GM19351 (cell line): ENCODE results near the gene CKM.
"Not testable (repeated sequence)": the region's sequence is repeated elsewhere in the genome, so short reads cannot be mapped to it uniquely, and the experiment has no call there.

ENCODE experiments used
- ATAC-seq: cut with Tn5 transposase; IDR thresholded peaks from one replicate; pipeline ENCODE4 v1.9.1; 2021; ENCODE audit warnings: mild to moderate bottlenecking, moderate library complexity; ENCODE audit not compliant: unreplicated experiment

Gene CKM

GRCh38 chr19:45349430-45349941, 26.8 kb upstream of the CKM start:
- ATAC-seq, result no peak

DNA sequence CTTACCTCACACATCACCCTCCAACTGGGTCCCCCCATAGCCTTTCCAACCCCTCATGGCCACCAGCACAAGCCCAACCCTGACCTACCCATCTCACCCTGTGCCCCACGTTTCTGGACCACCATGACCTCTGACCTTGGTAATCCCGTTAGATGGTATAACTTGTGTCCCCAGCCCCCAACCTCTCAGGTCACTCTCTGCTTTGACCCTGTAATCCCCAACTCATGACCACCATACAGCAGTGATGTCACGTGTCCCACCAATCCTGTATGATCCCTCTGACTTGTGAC, 26.4 kb upstream of the CKM start:
- no peak for ATAC-seq

DNA sequence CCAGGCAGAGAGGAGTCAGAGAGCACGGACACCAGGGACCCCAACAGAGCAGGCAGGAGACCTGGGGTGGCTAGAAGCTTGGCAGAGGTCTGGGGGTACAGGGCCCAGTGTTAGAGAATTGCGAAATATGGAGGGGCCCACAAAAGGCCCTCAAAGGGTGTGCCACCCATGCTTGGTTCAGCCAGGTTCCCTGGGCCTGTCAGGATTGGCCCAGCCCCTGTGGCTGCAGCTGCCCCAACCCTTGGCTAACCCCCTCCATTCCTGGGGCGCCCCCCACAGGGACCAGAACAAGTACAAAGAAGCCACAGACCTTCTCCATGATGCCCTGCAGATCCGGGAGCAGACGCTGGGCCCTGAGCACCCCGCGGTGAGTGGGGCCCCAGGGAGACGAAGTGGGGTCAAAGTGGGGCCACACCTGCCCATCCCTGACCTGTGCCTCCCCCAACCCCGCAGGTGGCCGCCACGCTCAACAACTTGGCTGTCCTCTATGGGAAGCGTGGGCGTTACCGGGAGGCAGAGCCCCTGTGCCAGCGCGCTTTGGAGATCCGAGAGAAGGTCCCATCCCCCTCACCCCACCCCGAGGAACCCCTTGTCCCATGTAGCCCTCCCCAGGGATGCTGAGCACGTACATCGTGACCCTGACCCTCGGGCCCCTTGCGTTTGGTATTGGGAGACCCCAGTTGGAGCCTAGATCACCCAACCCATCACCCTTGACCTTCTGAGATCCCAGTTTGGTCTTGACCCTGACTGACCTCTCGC, 25.9 kb upstream of the CKM start:
- no peak for ATAC-seq

- no peak for ATAC-seq
Measured at GRCh38 chr19:45347570-45348366, 25.1 kb upstream of the CKM start.

GRCh38 chr19:45346449-45346848, 23.8 kb upstream of the CKM start:
- ATAC-seq, result no peak

DNA sequence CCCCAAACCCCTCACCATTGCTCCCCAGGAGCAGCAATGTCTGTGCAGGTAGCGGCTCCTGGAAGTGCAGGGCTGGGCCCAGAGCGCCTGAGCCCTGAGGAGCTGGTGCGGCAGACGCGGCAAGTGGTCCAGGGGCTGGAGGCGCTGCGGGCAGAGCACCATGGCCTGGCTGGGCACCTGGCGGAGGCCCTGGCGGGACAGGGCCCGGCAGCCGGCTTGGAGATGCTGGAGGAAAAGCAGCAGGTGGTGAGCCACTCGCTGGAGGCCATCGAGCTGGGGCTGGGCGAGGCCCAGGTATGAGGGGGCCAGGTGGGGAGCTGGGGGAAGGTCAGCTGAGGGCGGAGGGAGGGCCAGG, 22.8 kb upstream of the CKM start:
- ATAC-seq, result no peak

DNA sequence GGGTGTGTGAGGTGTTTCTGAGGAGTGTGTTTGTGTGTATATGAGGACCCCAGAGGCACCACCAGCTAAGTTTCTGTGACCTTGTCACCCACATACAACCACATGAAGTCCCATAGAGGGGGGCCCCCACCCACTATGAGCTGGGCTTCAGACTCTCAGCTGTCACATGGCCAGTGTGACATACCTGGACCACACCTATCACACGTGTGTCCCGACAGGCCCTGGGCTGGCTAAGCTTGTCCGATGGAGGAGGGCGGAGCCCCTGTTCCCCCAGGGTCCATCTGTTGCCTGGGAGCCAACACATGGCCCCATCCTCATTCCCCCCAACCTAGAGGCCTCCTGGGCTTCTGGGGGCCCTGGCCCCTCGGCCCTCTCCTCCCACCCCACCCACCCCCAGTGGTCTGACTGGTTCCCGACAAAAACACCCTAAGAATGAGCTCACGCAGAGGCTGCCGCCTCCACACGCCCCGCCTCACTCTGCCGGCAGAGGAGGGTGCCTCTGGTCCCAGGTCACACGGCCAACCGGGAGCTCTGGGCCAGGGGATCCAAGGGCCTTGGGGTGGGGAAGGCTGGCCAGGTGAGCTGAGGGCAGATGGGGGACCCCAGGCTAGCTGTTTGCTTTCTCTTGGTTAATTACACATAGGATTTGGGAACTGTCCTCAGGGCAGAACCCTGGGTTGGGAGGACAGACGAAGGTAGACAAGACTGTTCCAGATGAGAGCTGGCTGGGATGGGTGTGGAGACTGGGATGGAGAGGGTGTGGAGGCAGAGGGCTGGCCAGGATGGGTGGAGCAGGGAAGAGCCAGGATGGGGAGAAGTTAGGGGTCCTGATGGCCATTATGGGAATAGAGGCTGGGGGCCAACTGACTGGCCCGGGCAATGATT, 22.2 kb upstream of the CKM start:
- ATAC-seq, result no peak

GRCh38 chr19:45342911-45343310, 20.2 kb upstream of the CKM start:
- ATAC-seq, result no peak

DNA sequence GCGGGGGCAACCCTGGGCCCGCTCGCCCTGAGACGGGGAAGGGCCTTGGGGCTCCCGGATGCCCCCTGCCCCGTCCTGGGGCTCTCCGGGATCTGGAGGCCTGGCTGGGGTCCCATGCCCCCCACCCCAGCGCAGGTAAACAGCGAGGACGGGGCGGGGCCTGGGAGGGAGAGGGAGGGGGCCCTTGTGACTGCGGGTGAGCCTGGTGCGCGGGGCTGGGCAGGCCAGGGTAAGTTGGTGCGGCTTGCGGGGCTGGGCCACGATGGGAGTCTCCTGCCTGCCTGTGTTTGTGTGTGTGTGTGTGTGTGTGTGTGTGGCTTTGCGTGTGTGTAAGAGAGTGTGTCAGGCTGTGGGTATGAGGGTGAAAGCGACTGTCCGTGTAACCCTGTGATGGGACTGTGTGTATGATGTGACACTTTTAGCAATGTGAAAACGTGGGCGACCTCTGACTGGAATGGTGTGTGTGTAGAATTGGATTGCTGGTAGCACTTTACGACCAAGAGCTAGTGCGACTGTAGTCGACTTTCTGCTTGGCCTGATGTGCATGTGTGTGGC, 18.3 kb upstream of the CKM start:
- no peak for ATAC-seq

GRCh38 chr19:45340232-45340898, 17.7 kb upstream of the CKM start, which contains the start of gene KLC3:
Gene KLC3 (plus strand): TSS chr19:45340750. CDS start chr19:45345542, 4,792 bp downstream.
- no peak for ATAC-seq

- ATAC-seq, result no peak
Measured at GRCh38 chr19:45339629-45340028, 17.0 kb upstream of the CKM start.

DNA sequence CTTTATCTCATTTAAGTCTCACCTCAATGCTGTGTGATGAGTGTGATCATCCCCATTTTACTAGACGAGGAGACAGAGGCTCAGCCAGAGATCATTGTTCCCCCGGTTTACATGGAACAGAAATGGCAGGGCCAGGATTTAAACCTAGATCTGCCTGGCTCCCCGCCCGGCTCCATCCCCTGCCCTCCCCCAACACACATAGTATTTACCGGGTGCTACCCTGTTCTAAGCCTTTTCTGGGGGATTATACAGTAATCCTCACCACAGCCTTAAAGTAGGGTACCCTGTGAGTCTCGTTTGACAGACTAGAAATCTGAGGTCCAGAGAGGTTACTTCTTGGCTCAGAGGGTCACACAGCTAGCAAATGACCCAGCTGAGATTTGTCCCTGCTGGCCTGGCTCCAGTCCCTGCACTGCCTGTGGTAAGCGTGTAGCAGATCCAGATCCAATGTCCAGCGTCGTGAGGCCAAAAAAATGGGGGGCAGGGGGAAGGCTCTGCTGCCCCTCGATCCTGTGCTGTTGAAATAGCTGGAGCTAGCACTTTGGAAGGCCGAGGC, 14.1 kb upstream of the CKM start:
- ATAC-seq, result no peak

DNA sequence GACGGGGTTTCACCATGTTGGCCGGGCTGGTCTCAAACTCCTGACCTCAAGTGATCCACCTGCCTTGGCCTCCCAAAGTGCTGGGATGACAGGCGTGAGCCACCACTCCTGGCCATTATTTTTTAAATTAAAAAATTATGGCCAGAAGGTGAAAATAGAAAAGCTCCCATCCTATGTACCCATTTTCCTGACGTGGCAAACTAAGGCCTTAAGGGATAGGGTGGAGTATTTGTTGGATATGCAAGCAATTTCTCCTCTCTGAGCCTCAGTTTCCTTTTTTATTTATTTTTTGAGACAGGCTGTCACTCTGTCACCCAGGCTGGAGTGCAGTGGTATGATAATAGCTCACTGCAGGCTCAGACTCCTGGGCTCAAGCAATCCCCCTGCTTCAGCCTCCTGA, 12.2 kb upstream of the CKM start:
- not testable (repeated sequence) for ATAC-seq

DNA sequence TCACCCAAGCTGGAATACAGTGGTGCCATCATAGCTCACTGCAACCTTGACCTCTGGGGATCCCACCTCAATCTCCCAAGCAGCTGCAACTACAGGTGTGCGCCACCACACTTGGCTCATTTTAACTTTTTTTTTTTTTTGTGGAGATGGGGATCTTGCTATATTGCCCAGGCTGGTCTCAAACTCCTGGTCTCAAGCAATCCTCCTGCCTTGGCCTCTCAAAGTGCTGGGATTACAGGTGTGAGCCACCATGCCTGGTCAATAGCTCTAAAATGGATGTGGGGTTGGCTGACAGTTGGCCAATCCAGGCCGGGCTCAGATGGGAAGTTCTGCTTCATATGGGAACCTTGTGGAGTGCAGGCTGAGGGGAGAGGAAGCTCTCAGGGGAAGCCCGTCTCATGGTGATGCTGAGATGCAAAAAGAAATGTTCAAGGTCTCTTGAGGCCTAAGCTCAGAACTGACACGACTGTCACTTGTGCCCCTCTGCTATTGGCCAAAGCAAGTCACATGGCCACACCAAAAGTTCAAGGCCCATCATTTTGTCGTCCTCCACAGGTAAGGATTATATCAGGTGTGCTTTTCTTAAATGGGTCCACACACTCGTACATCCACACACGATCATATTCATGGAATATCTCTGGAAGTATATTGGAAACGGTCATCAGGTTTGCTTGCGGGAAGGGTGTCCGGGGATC, 11.1 kb upstream of the CKM start:
- ATAC-seq, result no peak

GRCh38 chr19:45331411-45331810, 8.7 kb upstream of the CKM start:
- no peak for ATAC-seq

DNA sequence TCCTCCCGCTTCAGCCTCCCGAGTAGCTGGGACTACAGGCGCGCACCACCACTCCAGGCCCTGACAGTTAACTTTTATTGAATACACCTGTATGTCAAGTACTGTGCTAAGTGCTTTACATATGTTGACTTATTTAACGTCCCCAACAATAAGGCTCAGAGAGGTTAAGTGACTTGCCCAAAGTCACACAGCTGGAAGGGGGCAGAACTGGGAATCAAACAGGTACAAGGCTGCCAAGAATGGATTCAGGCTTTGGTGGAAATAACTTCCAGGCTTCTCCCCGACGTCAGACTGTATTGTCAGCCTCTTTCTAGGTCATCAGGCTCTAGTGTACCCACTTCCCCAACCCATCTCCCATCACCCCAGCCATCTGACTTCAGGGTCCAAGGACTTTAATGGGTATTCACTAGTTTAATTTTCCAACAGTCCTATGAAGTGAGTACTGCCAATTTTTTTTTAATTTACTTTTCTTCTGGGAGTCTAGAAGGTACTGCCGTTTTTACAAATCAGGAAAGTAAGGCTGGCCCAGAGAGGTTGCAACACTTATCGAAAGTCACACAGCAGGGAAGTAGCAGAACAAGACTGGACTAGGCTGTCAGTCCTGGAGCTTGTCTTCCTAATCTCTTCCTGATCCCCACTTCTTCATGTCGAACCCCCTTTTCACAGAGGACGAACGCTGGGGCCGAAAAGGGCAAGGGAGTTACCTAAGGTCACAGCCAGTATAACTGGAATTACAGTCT, 4.9 kb upstream of the CKM start:
- no peak for ATAC-seq

DNA sequence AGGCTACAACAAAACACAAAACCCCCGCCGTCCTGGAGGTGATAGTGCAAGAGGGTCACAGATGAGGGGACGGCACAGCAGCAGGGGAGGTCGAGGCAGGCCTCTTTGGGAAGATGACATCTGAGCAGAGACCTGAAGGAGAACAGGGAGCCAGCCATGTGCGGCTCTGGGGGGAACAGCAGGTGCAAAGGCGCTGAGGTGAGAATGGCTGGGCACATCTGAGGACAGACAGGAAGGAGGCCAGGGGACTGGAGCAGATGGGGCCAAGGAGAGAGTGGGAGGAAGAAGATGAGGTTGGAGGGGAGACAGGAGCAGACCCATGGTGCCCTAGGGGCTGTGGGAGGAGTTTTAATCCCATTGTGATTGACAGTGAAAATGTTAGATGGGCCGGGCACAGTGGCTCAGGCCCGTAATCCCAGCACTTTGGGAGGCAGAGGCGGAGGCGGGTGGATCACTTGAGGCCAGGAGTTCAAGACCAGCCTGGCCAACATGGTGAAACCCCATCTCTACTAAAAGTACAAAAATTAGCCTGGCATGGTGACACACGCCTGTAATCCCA, 1.8 kb upstream of the CKM start:
- no peak for ATAC-seq

DNA sequence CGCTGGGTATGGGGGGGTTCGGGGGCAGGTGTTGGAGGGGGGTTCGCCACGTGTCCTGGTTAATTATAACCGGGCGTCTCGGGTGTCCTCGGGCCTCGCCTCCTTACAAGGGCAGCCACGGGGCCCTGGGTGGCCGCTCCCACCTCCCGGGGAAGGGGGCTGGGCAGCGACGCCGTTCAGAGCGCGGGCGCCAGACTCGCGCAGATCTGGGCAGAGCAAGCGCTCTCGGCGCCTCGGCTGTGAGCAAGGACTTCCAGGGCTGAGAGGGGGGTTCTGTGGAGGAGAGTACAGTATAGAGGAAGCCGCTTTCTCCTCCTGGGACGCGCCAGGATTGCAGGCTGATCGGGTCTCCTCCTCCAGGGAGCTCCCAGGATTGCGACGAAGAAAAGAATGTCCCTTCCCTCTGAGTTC, 1.0 kb upstream of the CKM start:
- ATAC-seq, result no peak

- no peak for ATAC-seq
Measured at GRCh38 chr19:45322311-45322710, 364 bp downstream of the CKM start.
